ENCODE results near the gene MPPED2. TPM values are rescaled to one million over a fixed set of nuclear protein-coding genes. Genes with fewer than 3 reads are reported as not detected.

MPPED2 gene
- total RNA-seq, 4 donors from 2014 or later: 1.4 to 17.9 (median 5.3) TPM

- H3K36me3 ChIP-seq: no peaks in the 10 kb centered on the region
- ATAC-seq: no peak
- no peak overlapping the region for H3K4me3 ChIP-seq
- peaks cover 0 to 10% (median 0%) of the 10 kb centered on the region in 3 donors for H3K9me3 ChIP-seq
- TF ChIP-seq POLR2A (IDR thresholded peaks at IDR 0.05): no peak
- TF ChIP-seq EP300 (IDR thresholded peaks at IDR 0.05): no peak
- TF ChIP-seq CTCF (IDR thresholded peaks at IDR 0.05): no peak
- TF ChIP-seq POLR2AphosphoS5 (IDR thresholded peaks at IDR 0.05): no peak
- H3K4me1 ChIP-seq: no peaks in the 10 kb centered on the region
- H3K27ac ChIP-seq: no peak overlapping the region
- H3K27me3 ChIP-seq: no peaks in the 10 kb centered on the region
Observed at GRCh38 chr11:30617762-30618161, 31.6 kb upstream of the MPPED2 start.

GRCh38 chr11:30610628-30611027 is 24.5 kb upstream of the MPPED2 start:
- Histone ChIP-seq H3K36me3 (no peaks in the 10 kb centered on the region), H3K4me3 (no peak overlapping the region), H3K9me3 (no peaks in the 10 kb centered on the region), H3K4me1 (no peaks in the 10 kb centered on the region), H3K27ac (no peak overlapping the region), H3K27me3 (no peaks in the 10 kb centered on the region)
- no peak for TF ChIP-seq EP300 (IDR thresholded peaks at IDR 0.05)
- ATAC-seq: no peak
- 94 to 96% methylated on average over 3 of the region's 3 CpGs for WGBS, 2 donors (ENCODE audit: low coverage in 1 of 2)

GRCh38 chr11:30608534-30608933 is 22.4 kb upstream of the MPPED2 start:
- H3K27me3 ChIP-seq: no peaks in the 10 kb centered on the region
- no peaks in the 10 kb centered on the region for H3K4me1 ChIP-seq
- no peaks in the 10 kb centered on the region for H3K36me3 ChIP-seq
- no peaks in the 10 kb centered on the region for H3K9me3 ChIP-seq
- ATAC-seq: no peak
- no peak overlapping the region for H3K4me3 ChIP-seq
- H3K27ac ChIP-seq: no peak overlapping the region
- TF ChIP-seq CTCF (IDR thresholded peaks at IDR 0.05): no peak
- no peak for TF ChIP-seq POLR2A (IDR thresholded peaks at IDR 0.05)
- no peak for TF ChIP-seq POLR2AphosphoS5 (IDR thresholded peaks at IDR 0.05)
- TF ChIP-seq EP300 (IDR thresholded peaks at IDR 0.05): no peak

GRCh38 chr11:30605036-30605605 is 19.0 kb upstream of the MPPED2 start:
- ATAC-seq: no peak
- no peaks in the 10 kb centered on the region for H3K27me3 ChIP-seq
- H3K4me3 ChIP-seq: no peak overlapping the region
- H3K27ac ChIP-seq: no peak overlapping the region
- H3K36me3 ChIP-seq: no peaks in the 10 kb centered on the region
- 30 to 62% methylated on average over 3 of the region's 3 CpGs for WGBS, 2 donors (ENCODE audit: low coverage in 1 of 2)
- TF ChIP-seq CTCF (IDR thresholded peaks at IDR 0.05) (no peak), POLR2A (IDR thresholded peaks at IDR 0.05) (no peak), POLR2AphosphoS5 (IDR thresholded peaks at IDR 0.05) (no peak), EP300 (IDR thresholded peaks at IDR 0.05) (no peak)
- no peaks in the 10 kb centered on the region for H3K9me3 ChIP-seq
- H3K4me1 ChIP-seq: no peaks in the 10 kb centered on the region

- WGBS, 2 donors (ENCODE audit: low coverage in 1 of 2): 59 to 61% methylated on average over 2 of the region's 2 CpGs
- H3K27ac ChIP-seq: no peak overlapping the region
- no peak for TF ChIP-seq CTCF (IDR thresholded peaks at IDR 0.05)
- TF ChIP-seq POLR2A (IDR thresholded peaks at IDR 0.05): no peak
- TF ChIP-seq POLR2AphosphoS5 (IDR thresholded peaks at IDR 0.05): no peak
- no peak for TF ChIP-seq EP300 (IDR thresholded peaks at IDR 0.05)
- no peaks in the 10 kb centered on the region for H3K4me1 ChIP-seq
- no peak overlapping the region for H3K4me3 ChIP-seq
- no peaks in the 10 kb centered on the region for H3K9me3 ChIP-seq
- no peak for ATAC-seq
- no peaks in the 10 kb centered on the region for H3K27me3 ChIP-seq
- no peaks in the 10 kb centered on the region for H3K36me3 ChIP-seq
Observed at GRCh38 chr11:30603357-30603756, 17.2 kb upstream of the MPPED2 start.
